WTC11 (cell line): ENCODE results near the gene TRIM40. TPM values are rescaled to one million over a fixed set of nuclear protein-coding genes. Genes with fewer than 3 reads are reported as not detected.

Source experiments
- total RNA-seq: library from RNA; stranded (reverse); gene quantifications from 3 replicates; pipeline ENCODE4 v1.2.3, GENCODE V29; 2021

The TRIM40 gene
- total RNA-seq, 1 experiment from 2014 or later: not detected

Other genes starting within 250 kb of the TRIM40 start
- gene HLA-A, start 193.6 kb upstream of the TRIM40 start, total RNA-seq: 93.2 to 135 TPM (median 134 TPM) in 3 replicates
- gene POLR1H, start 74.9 kb upstream of the TRIM40 start, total RNA-seq: 37.7 to 39.6 TPM (median 38.8 TPM) in 3 replicates
- gene PPP1R11, start 68.9 kb upstream of the TRIM40 start, total RNA-seq: 25.0 to 28.4 TPM (median 27.7 TPM) in 3 replicates
- gene RNF39, start 60.4 kb upstream of the TRIM40 start, total RNA-seq: 4.2 to 5.1 TPM (median 4.5 TPM) in 3 replicates
- 0.11 to 0.16 TPM (median 0.13 TPM) in 3 replicates for gene TRIM31, start 23.1 kb upstream of the TRIM40 start, total RNA-seq
- gene TRIM10, start 25.1 kb downstream of the TRIM40 start, total RNA-seq: 0.09 to 0.22 TPM (median 0.16 TPM) in 3 replicates
- gene TRIM15, start 27.4 kb downstream of the TRIM40 start, total RNA-seq: 0.32 to 0.53 TPM (median 0.35 TPM) in 3 replicates
- gene TRIM26, start 77.3 kb downstream of the TRIM40 start, total RNA-seq: 27.7 to 33.0 TPM (median 30.5 TPM) in 3 replicates
- 22.7 to 24.9 TPM (median 24.0 TPM) in 3 replicates for gene TRIM39, start 190.8 kb downstream of the TRIM40 start, total RNA-seq
- 64.1 to 75.5 TPM (median 72.8 TPM) in 3 replicates for gene RPP21, start 209.0 kb downstream of the TRIM40 start, total RNA-seq